ENCODE measurements around the gene AOAH.

AOAH gene

DNA sequence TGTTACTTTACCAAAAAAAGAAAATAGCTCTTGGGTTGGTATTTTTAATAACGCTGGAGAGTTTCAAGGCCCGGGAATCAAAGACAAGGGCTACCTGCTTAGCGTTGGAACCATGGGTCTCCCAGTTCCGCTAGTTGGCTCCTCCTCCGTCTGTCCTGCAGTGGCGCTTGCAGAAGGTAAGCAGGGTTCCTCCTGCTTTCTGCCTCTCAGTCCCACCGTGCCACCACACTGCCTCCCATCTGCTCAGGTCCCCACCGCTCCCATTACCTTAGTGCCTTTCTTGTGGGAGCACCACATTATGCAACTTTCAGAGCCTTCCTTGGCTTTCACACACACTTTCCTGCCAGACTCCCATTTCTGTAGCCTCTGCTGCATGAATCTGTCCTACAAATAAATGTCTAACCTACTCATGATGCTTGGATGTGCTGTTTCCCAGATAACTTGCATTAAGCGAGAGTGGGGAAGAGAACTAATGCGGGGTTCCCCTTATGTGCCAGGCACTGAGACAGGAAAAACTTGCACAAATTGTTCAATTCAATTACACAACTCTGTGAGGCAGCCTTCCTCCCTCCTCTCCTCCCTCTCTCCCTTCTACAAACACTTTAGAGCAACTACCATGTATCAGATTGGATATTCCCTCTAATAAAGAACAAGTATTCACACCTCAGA is 124.5 kb downstream of the AOAH start:
- no peak for DNase-seq

GRCh38 chr7:36598054-36598674 is 126.1 kb downstream of the AOAH start:
- DNase-seq = no peak

- no peak for DNase-seq
Observed at GRCh38 chr7:36597090-36597773, 127.1 kb downstream of the AOAH start.

DNA sequence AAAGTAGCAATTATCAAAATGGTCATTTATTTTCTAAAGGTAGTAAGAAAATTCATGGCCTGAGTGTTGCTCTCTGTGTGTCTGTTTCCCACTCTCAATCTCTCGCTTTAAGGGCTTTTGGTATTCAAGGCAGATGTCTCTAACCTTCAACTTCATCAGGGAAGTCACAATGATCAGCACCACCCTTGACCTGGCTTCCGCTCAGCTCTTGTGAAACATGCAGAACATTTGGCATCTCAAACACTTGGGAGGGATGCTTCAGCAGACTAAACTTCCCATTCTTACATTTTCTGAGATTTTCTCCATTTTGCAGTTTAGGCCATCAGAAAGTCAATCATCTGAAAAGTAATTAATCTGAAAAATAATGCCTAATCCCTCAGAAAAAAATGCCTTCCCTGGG is 129.8 kb downstream of the AOAH start:
- DNase-seq = no peak

DNA sequence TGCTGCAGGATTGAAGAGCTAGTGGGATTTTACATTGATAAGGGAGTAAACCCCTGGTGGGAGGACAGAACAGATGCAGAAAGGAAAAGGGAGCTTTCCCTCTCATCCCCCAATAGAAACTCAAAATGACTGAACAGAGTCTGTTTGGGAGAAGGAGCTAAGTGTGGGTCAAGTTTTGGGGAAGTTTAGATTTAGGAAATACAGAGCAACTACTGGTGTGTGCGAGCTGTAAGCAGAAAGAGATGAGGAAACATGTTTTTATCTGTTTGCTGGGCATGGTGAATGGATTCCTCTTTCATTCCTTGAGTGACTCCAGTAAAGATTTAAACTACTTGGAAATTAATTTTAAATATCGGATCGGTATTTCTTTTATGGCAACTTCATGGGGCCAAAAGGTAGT is 132.7 kb downstream of the AOAH start:
- no peak for DNase-seq

GRCh38 chr7:36589391-36589790 is 134.9 kb downstream of the AOAH start:
- DNase-seq = no peak

DNA sequence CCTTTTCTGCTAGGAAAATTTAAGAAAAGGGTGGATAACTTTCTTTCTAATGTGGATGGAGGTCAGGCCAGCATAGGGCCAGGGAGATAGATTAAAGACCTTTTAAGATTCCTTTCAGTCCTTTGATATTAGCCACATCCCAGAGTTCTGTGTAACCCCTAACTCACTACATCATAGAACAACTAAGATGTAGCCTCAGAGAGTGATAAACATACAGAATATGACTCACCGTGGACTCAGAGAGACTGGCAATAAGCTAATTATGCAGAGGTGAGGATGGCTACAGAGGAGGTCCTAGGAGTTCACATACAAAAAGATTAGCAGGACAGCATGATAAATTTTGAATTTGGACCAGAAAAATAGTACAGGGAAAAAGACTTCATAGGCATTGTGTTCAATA is 141.0 kb downstream of the AOAH start:
- DNase-seq = no peak

DNA sequence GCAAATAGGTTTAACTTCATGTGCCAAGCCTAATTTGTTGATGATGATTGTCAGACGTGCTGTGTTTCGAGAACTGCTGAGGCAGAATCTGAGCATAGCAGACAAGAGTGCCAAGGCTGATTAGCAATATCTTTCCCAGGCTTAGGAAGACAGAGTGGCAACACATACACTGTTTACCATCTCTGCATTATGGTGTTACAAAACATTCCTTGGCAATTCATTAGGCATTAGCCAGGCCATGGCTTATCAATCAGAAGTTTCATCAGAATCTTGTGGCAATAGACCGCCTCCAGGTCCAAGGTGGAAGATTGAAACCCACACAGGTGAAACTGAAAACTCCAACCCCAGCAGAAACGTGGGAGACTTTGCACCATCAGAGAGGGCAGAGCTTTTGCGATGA is 148.5 kb downstream of the AOAH start:
- DNase-seq = no peak

DNA sequence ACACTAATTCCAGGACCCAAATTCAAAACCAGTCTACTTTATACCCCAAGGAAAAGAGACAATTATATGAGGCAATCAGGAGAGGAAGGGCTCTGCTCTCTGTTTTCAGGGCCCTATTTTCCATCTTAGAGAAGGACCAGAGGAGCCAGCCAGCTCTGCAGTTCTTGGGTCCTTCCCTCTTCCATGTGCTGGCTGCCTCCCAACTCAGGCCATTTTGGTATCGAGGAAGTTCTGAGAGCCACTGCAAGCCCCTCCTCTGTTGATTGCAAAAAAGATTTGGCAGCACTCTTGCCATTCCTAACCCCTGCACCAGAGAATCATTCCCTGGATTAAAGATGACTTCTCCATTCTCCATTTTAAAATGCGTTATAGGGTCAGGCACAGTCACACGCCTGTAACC is 151.2 kb downstream of the AOAH start:
- DNase-seq = no peak

GRCh38 chr7:36571190-36571560 is 153.1 kb downstream of the AOAH start:
- no peak for DNase-seq

DNA sequence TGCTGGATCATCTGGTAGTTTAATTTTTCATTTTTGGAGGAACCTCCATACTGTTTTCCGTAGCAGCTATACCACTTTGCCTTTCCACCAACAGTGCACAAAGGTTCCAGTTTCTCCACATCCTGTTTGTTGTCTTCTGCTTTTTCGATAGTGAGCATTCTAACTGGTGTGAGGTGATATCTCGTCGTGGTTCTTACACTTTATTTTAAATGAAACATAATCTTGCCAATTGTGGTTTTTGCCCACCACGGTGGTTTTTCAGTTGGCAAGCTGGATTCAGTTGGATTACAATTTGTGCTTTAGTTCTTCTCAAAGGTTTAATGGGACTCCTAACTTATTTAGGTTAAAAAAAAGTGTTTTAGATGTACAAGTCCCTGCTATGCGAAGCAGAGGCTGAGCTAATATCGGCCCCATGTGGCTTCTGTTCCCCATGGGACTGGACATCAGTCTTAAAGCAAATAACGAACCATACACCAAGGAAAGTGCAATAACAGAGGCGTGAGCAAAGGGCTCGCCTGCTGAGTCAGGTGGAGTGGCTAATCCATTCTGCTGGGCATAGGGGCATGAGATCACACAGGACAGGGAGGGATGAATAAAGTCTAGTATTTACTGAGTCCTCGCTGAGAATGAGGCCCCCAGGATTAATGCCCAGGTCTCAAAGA is 153.6 kb downstream of the AOAH start:
- no peak for DNase-seq

DNA sequence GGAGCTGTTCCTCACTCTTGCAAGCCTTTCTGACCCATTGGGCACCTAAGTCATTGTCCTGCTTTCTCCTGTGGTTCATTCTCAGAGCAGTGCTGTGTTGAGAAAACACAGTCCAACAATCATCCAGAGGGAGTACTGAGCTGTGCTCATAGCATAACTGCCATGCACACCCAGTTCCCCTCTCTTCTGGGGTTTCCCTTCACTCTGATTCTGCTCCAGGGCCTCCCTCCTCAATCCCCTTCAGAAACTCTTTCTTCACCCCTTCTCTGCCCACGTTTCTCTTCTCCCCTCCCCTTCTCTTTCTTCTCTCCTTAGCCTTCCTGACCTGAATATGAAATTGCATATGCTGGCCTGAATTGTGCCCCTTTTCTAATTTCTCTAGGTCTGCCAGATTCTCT is 155.8 kb downstream of the AOAH start:
- no peak for DNase-seq

DNA sequence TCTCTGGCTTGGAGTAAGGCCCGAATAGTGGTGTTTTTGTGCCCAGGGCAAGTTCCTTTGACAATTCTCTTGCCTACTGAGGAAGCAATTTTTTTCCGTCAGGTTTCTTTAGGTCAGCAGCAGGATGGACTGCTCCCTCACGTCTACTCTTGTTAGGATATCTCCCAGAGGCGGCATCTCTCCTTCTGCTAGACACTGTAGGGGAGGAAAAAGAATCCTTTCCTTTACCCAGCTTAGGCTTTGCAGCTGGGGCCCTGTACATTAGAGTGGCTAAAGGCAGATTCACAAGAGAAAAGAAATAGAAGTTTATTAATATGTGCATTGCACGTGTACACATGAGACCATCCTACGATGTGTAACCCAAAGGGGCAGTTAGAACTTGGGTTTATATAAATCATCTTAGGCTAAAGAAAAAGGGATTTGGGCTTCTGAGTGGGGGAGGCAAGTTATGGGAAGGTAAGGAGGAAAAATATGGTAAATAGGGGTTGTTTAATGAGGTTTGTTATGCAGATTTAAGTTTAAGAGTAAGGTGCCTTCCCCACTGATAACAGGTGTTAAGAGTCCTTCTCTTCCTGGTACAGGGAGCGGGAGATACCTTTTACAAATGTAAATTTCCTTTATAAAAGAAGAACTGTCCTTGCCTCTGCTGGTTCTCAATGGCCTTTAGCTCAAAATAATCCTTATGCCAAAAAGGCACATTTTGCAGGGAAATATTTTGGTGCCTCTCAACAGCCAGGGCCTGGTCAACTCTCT is 156.4 kb downstream of the AOAH start:
- DNase-seq = no peak

DNA sequence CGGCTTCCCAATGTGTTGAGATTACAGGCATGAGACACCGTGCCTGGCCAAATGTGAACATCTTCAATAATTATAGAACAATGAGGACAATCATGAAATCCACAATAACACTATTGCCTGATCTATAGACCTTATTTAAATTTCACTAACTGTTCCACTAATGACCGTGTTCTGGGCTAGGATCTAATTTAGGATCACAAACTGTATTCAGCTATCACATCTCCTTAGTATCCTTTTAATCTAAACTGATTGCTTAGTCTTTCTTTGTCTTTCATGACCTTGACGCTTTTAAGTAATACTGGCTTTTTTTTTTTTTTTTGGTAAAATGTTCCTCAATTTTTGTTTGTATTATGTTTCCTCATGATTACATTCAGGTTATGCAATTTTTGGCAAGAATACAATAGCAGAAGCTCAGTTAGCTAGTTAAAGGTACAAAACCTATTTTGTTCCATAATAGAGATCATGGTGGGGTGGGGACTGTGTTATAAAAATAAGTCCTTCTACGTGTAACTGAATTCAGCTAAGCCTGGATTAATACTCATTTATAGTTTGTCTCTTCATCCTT is 158.4 kb downstream of the AOAH start:
- no peak for DNase-seq

GRCh38 chr7:36564489-36564888 is 159.8 kb downstream of the AOAH start:
- DNase-seq = no peak

DNA sequence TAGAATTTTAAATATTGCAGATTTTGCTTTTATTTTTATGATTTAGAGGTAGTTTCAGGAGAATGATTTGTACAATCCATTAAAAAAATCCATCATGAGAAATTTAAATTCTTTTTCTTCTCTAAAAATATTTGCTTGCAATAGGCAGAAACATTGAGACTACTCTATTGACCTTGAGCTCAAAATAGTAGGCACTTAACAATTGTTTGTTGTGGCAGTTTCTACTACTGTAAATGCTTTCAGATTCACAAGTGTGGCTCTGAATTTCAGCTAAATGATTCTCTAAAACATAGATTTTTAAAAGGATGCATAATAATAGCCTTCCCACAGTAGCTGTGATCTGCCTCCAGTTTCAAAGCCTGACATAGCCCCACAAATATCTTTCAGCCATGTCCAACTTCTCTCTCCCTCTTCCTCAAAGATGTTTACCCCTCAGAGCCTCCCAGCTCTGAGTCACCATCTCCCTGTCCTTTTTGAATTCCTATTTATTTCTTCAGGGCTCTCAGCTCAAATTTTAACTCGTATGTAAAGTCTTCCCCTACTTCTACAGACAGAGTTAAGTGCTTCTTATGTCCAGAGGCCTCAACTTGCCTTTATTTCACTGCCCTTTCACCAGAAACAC is 160.5 kb downstream of the AOAH start:
- no peak for DNase-seq

DNA sequence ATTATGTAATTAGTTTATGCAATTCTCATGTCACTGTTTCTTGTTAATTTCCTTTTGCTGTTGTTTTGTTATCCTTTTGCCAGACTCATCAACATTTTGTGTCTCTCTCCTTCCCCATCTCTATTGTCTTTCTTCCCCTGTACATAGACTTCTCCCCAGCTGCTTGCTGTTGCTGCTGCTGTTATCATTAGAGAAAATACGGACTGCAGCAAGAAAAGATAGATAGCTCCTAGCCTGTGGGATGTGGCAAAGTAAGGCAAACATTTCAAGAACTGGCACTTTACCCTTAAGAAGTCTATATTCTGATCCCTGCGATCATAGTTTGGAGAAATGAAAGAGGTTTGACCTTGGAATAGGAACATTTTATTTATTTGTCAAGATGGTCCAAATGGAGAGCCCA is 162.2 kb downstream of the AOAH start:
- DNase-seq = no peak

- no peak for DNase-seq
Observed at GRCh38 chr7:36549029-36549428, 175.3 kb downstream of the AOAH start.

- no peak for DNase-seq
Observed at GRCh38 chr7:36547416-36547815, 176.9 kb downstream of the AOAH start.

DNA sequence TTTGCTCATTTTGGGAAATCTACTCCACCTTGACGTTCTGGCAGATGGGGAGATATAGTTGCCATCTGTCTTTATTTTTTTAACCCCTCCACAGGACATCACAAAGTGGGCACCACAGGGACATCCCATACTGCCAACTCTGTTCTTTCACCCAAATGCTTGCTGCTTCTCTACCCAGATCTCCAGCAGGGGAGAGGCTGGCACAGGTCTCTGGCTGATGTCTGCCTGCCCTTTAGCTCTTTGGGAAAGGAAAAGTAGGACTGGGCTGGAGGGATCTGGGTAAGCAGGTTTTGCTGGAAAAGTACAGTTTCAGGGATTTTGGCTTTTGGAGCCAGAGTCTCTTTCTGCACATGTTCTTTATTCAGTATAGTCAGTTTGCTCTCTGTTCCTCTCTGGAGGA is 178.0 kb downstream of the AOAH start:
- no peak for DNase-seq

DNA sequence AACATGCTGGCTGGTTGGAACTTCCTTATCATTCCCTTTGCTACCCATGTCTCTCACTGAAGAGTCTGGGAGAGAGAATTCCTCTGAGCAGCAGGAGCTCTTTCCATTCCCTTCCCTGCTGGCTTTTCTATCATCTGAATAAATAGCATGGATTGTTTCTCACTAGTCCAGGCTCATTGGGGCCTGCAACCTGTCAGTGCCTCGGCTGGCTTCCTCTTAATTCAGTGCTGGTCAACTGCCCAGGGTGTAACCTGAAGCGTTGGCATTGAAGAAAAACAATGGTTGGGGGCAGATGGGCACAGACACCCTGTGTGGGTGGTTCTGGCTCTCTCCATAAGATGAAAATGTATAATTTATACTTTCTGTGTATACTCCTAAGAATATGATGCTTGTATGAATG is 179.0 kb downstream of the AOAH start:
- DNase-seq = no peak

GRCh38 chr7:36538126-36538525 is 186.2 kb downstream of the AOAH start:
- no peak for DNase-seq
